ENCODE results near the gene VGF.

GRCh38 chr7:101177644-101178043 lies 12.3 kb upstream of the VGF start:
- TF ChIP-seq CTCF (IDR thresholded peaks at IDR 0.05) (no peak), EZH2 (IDR thresholded peaks at IDR 0.05; ENCODE audit: borderline replicate concordance, insufficient read depth, low read depth, low read length, poor library complexity, severe bottlenecking) (no peak)

Data from B cell (primary cell).